HG03025 (cell line): ENCODE results near the gene NCK1.
"Not testable (repeated sequence)": the region's sequence is repeated elsewhere in the genome, so short reads cannot be mapped to it uniquely, and the experiment has no call there.

Experiments
- ATAC-seq: cut with Tn5 transposase; IDR thresholded peaks from one replicate; pipeline ENCODE4 v1.9.1; 2021; ENCODE audit warnings: mild to moderate bottlenecking, moderate library complexity; ENCODE audit not compliant: unreplicated experiment, low FRiP score

The NCK1 gene

GRCh38 chr3:136860541-136860940 is 1.5 kb upstream of the NCK1 start:
- no peak for ATAC-seq

GRCh38 chr3:136862617-136863322 is 762 bp downstream of the NCK1 start:
- peak; percentile 18 for ATAC-seq

- ATAC-seq, result no peak
These were observed 7.3 kb downstream of the NCK1 start for GRCh38 chr3:136869282-136869681.

GRCh38 chr3:136872258-136872657 is 10.2 kb downstream of the NCK1 start:
- not testable (repeated sequence) for ATAC-seq

- ATAC-seq, result not testable (repeated sequence)
These were observed 17.5 kb downstream of the NCK1 start for GRCh38 chr3:136879510-136879909.

GRCh38 chr3:136882571-136882970 is 20.6 kb downstream of the NCK1 start:
- no peak for ATAC-seq

GRCh38 chr3:136883967-136884720 is 22.1 kb downstream of the NCK1 start:
- no peak for ATAC-seq

- no peak for ATAC-seq
These were observed 23.6 kb downstream of the NCK1 start for GRCh38 chr3:136885357-136886213.

GRCh38 chr3:136889947-136890346 is 27.9 kb downstream of the NCK1 start:
- no peak for ATAC-seq

- no peak for ATAC-seq
These were observed 30.2 kb downstream of the NCK1 start for GRCh38 chr3:136891934-136892855.

- no peak for ATAC-seq
These were observed 31.9 kb downstream of the NCK1 start for GRCh38 chr3:136893848-136894443.

- not testable (repeated sequence) for ATAC-seq
These were observed 35.2 kb downstream of the NCK1 start for GRCh38 chr3:136897171-136897570.

GRCh38 chr3:136898549-136898948 is 36.5 kb downstream of the NCK1 start:
- ATAC-seq, result no peak

GRCh38 chr3:136898954-136899353 is 36.9 kb downstream of the NCK1 start:
- no peak for ATAC-seq

GRCh38 chr3:136899622-136900158 is 37.7 kb downstream of the NCK1 start:
- ATAC-seq, result no peak

- not testable (repeated sequence) for ATAC-seq
These were observed 38.7 kb downstream of the NCK1 start for GRCh38 chr3:136900694-136901093.

GRCh38 chr3:136901391-136901790 is 39.4 kb downstream of the NCK1 start:
- no peak for ATAC-seq

GRCh38 chr3:136902530-136902929 is 40.5 kb downstream of the NCK1 start:
- not testable (repeated sequence) for ATAC-seq

GRCh38 chr3:136903899-136904298 is 41.9 kb downstream of the NCK1 start:
- no peak for ATAC-seq
